ENCODE data around the gene PSMA6. TPM values are rescaled to one million over a fixed set of nuclear protein-coding genes. Genes with fewer than 3 reads are reported as not detected.

Gene PSMA6
- total and polyA plus RNA-seq, 2 of the 13 experiments (the other 11 are each of a cell fraction or from before 2014, with no cell fraction given), result 525 to 1,109 TPM

DNA sequence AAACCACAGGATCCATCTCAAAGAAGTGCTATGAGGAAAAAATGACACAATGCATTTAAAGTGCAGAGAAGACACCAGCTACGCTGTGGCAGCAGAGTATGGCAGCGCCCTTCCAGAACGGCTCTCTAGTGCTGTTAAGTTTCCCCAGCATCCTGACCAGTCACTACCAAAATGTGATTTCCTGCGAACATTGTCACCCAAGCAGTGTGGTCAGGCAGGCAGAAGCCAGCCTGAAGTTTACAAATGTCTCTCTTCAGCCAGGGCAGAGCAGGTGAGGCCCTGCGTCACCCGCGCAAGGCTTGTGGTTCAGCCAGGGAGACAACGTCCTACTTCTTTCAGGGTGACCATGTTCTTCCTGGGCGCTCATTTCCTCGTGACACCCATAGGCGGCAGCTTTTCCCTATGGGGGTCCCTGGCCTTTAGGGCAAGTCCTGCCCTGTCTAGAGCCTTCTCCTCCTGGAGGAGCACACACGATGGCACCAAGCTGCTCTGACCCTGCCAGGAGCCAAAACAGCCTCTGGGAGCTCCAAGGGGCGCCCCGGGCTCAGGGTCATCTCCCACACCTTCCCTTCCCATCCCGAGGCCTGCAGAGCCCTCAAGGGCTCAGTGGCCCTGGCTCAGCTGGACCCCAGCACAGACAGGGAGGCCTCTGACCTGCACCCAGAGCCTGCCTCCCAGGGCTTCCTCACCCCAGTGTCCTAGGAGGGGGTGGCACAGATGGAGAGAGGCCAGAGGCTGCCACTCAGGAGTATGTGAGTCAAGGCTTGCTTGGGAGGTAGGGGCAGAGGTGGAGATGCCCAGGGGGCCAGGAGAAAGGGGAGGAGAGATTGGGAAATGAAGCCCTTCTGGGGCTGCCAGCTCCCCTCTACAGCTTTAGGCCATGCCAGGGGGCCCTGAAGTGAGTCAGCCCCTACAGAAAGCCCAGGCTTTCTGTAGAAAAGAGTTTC lies 41.9 kb downstream of the PSMA6 start (continued):
- TF ChIP-seq, protein P1, sequence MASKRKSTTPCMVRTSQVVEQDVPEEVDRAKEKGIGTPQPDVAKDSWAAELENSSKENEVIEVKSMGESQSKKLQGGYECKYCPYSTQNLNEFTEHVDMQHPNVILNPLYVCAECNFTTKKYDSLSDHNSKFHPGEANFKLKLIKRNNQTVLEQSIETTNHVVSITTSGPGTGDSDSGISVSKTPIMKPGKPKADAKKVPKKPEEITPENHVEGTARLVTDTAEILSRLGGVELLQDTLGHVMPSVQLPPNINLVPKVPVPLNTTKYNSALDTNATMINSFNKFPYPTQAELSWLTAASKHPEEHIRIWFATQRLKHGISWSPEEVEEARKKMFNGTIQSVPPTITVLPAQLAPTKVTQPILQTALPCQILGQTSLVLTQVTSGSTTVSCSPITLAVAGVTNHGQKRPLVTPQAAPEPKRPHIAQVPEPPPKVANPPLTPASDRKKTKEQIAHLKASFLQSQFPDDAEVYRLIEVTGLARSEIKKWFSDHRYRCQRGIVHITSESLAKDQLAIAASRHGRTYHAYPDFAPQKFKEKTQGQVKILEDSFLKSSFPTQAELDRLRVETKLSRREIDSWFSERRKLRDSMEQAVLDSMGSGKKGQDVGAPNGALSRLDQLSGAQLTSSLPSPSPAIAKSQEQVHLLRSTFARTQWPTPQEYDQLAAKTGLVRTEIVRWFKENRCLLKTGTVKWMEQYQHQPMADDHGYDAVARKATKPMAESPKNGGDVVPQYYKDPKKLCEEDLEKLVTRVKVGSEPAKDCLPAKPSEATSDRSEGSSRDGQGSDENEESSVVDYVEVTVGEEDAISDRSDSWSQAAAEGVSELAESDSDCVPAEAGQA (IDR thresholded peaks at IDR 0.05; ENCODE audit: low read depth), result peak; percentile 74; the same call in 1 of the 2 replicates
- TF ChIP-seq, protein P1 (CRISPR knock-in tag; IDR thresholded peaks at IDR 0.05; ENCODE audit: borderline replicate concordance), result no peak
- TF ChIP-seq WIZ (CRISPR knock-in tag; IDR thresholded peaks at IDR 0.05) (peak; percentile 12; the same call in 1 of the 2 replicates), ZNF431 (CRISPR knock-in tag; IDR thresholded peaks at IDR 0.05; ENCODE audit: borderline replicate concordance, low read depth) (no peak), ZSCAN9 (CRISPR knock-in tag; IDR thresholded peaks at IDR 0.05; ENCODE audit: borderline replicate concordance) (peak; percentile 47; the same call in 1 of the 2 replicates), FOXO1 (CRISPR knock-in tag; IDR thresholded peaks at IDR 0.05) (peak; percentile 58; the same call in 1 of the 2 replicates), ZNF33B (CRISPR knock-in tag; IDR thresholded peaks at IDR 0.05) (no peak), NR2C2 (CRISPR knock-in tag; IDR thresholded peaks at IDR 0.05; ENCODE audit: borderline replicate concordance) (peak; percentile 42; the same call in 1 of the 2 replicates), ZNF367 (CRISPR knock-in tag; IDR thresholded peaks at IDR 0.05; ENCODE audit: borderline replicate concordance) (no peak; the same call in 1 of the 2 replicates), ZNF24 (IDR thresholded peaks at IDR 0.05) (no peak), ZNF468 (CRISPR knock-in tag; IDR thresholded peaks at IDR 0.05) (no peak), ZSCAN12 (CRISPR knock-in tag; IDR thresholded peaks at IDR 0.05) (peak; percentile 60; the same call in 1 of the 2 replicates), JDP2 (CRISPR knock-in tag; IDR thresholded peaks at IDR 0.05; ENCODE audit: borderline replicate concordance) (no peak), FOXA3 (CRISPR knock-in tag; IDR thresholded peaks at IDR 0.05) (peak; percentile 53; the same call in 1 of the 2 replicates), NAIF1 (CRISPR knock-in tag; IDR thresholded peaks at IDR 0.05; ENCODE audit: borderline replicate concordance) (no peak), ZNF382 (CRISPR knock-in tag; IDR thresholded peaks at IDR 0.05; ENCODE audit: borderline replicate concordance) (no peak), SP2 (CRISPR knock-in tag; IDR thresholded peaks at IDR 0.05) (no peak), ZNF775 (CRISPR knock-in tag; IDR thresholded peaks at IDR 0.05; ENCODE audit: borderline replicate concordance) (no peak), EHMT2 (IDR thresholded peaks at IDR 0.05; ENCODE audit: borderline replicate concordance, low read depth, low read length) (no peak), CCAR2 (optimal IDR thresholded peaks at IDR 0.05; ENCODE audit: low read depth, low read length) (no peak)
- TF ChIP-seq, protein P2, sequence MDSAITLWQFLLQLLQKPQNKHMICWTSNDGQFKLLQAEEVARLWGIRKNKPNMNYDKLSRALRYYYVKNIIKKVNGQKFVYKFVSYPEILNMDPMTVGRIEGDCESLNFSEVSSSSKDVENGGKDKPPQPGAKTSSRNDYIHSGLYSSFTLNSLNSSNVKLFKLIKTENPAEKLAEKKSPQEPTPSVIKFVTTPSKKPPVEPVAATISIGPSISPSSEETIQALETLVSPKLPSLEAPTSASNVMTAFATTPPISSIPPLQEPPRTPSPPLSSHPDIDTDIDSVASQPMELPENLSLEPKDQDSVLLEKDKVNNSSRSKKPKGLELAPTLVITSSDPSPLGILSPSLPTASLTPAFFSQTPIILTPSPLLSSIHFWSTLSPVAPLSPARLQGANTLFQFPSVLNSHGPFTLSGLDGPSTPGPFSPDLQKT (CRISPR knock-in tag; IDR thresholded peaks at IDR 0.05; ENCODE audit: borderline replicate concordance), result no peak
